DND-41 (cell line): ENCODE measurements around the gene SIPA1L3.

Source experiments
- EZH2 ChIP-seq: IDR thresholded peaks from 3 replicates; pipeline ENCODE4 v1.6.1; 2012; ENCODE audit warnings: borderline replicate concordance, low read depth, mild to moderate bottlenecking, moderate library complexity, low read length, inconsistent platforms; ENCODE audit not compliant: severe bottlenecking
- TF ChIP-seq, protein P1 (sequence below): IDR thresholded peaks from 2 replicates; pipeline ENCODE4 v1.5.1; 2012; ENCODE audit warnings: borderline replicate concordance, low read length, moderate library complexity, mild to moderate bottlenecking; ENCODE audit not compliant: poor library complexity, severe bottlenecking; ENCODE audit errors: extremely low read depth

DNA sequence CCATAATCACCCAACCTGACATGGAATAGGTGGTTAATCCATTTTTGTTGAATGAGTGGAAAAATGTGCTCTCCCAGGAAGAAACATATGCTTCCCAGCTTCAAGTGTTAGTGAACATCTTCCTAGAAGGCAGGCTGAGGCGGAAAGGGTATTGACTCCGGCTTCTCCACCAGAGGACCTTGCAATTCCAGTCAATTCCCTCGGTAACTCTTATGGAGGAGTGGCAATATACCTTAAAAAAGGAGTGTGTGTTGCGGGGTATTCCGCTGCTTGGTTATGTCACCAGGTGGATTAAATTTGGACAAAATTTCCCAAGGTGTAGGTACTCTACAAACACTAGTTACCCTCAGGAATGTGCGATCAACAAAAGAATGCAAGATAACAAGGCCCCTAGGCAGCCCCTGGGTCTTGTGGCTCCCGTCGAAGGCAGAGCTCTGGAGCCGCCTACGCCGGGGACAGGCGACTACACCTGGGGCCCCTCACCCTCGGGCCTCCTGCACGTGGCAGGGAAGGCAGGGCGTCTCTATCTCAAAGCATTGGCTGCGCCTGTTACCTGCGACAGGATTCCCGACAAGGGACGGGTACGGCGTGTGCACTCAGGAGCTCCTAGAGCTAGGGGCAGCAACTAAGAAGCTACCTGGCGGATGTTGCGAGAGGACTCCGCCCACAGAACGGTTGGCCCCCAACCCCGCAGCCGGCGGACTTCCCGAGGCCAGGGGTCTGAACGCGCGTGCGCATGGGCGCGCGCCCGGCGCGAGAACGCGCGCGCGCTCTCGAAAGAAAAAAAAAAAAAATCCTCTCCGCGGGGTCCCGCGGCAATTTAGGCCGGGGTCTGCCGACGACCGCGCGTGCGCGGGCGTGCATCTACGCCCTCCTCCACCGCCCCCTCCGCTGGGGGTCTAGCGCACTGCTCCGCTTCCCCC is 801 bp upstream of the SIPA1L3 start, which contains the start of gene WDR87:
- TF ChIP-seq, protein P1, sequence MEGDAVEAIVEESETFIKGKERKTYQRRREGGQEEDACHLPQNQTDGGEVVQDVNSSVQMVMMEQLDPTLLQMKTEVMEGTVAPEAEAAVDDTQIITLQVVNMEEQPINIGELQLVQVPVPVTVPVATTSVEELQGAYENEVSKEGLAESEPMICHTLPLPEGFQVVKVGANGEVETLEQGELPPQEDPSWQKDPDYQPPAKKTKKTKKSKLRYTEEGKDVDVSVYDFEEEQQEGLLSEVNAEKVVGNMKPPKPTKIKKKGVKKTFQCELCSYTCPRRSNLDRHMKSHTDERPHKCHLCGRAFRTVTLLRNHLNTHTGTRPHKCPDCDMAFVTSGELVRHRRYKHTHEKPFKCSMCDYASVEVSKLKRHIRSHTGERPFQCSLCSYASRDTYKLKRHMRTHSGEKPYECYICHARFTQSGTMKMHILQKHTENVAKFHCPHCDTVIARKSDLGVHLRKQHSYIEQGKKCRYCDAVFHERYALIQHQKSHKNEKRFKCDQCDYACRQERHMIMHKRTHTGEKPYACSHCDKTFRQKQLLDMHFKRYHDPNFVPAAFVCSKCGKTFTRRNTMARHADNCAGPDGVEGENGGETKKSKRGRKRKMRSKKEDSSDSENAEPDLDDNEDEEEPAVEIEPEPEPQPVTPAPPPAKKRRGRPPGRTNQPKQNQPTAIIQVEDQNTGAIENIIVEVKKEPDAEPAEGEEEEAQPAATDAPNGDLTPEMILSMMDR = no peak
- TF ChIP-seq EZH2 = no peak
